Measurements from ENCODE around the gene ZNF680.
"Not testable (repeated sequence)": the region's sequence is repeated elsewhere in the genome, so short reads cannot be mapped to it uniquely, and the experiment has no call there.

The ZNF680 gene

GRCh38 chr7:64557601-64558322, 5.1 kb downstream of the ZNF680 start:
- DNase-seq (ENCODE audit: low read depth) = no peak

GRCh38 chr7:64555046-64555445, 7.8 kb downstream of the ZNF680 start:
- no peak for DNase-seq (ENCODE audit: low read depth)

- not testable (repeated sequence) for DNase-seq (ENCODE audit: low read depth)
Measured at GRCh38 chr7:64554188-64554587, 8.7 kb downstream of the ZNF680 start.

- no peak for DNase-seq (ENCODE audit: low read depth)
Measured at GRCh38 chr7:64551375-64552142, 11.3 kb downstream of the ZNF680 start.

- no peak for DNase-seq (ENCODE audit: low read depth)
Measured at GRCh38 chr7:64544010-64544409, 18.9 kb downstream of the ZNF680 start.

GRCh38 chr7:64541438-64542359, 21.2 kb downstream of the ZNF680 start:
- DNase-seq (ENCODE audit: low read depth) = no peak

GRCh38 chr7:64533756-64534155, 29.1 kb downstream of the ZNF680 start:
- no peak for DNase-seq (ENCODE audit: low read depth)

GRCh38 chr7:64528770-64529169, 34.1 kb downstream of the ZNF680 start:
- DNase-seq (ENCODE audit: low read depth) = no peak

GRCh38 chr7:64521409-64521984, 41.4 kb downstream of the ZNF680 start:
- no peak for DNase-seq (ENCODE audit: low read depth)

GRCh38 chr7:64516451-64516850, 46.4 kb downstream of the ZNF680 start:
- DNase-seq (ENCODE audit: low read depth) = no peak

GRCh38 chr7:64515781-64516180, 47.1 kb downstream of the ZNF680 start:
- no peak for DNase-seq (ENCODE audit: low read depth)

- DNase-seq (ENCODE audit: low read depth) = no peak
Measured at GRCh38 chr7:64515330-64515729, 47.5 kb downstream of the ZNF680 start.

- DNase-seq (ENCODE audit: low read depth) = no peak
Measured at GRCh38 chr7:64509583-64509982, 53.3 kb downstream of the ZNF680 start.

- DNase-seq (ENCODE audit: low read depth) = no peak
Measured at GRCh38 chr7:64504581-64505120, 58.2 kb downstream of the ZNF680 start.

- no peak for DNase-seq (ENCODE audit: low read depth)
Measured at GRCh38 chr7:64498270-64498669, 64.6 kb downstream of the ZNF680 start.

- no peak for DNase-seq (ENCODE audit: low read depth)
Measured at GRCh38 chr7:64494912-64495461, 67.9 kb downstream of the ZNF680 start.

- DNase-seq (ENCODE audit: low read depth) = no peak
Measured at GRCh38 chr7:64485623-64486022, 77.2 kb downstream of the ZNF680 start.

Measured in stimulated activated CD8-positive, alpha-beta memory T cell treated with anti-CD3 and anti-CD28 coated beads, Interleukin-7, amount 100 ng/mL, for 24 hours (primary cell).